Measurements from ENCODE around the gene EIF4G2.

DNA sequence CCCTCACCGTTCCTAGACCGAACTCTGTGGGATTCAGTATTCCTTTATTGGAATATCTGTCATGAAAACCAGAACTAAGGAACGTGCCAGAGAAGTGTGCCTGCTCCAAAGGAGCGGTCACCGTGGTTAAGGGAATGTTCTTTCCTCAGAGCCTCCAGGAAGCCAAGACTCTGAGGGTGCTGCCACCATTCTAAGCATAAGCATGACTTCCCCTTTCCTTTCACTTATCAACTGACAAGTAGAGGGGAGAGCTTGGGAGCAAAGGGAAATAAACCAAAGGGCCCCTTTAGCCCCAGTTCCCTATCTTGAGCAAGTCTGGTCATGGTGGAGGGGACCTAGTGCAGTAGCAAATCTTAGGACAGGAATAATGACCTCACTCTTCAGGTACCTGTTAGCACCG, 30.9 kb downstream of the EIF4G2 start:
- TF ChIP-seq, protein P1, sequence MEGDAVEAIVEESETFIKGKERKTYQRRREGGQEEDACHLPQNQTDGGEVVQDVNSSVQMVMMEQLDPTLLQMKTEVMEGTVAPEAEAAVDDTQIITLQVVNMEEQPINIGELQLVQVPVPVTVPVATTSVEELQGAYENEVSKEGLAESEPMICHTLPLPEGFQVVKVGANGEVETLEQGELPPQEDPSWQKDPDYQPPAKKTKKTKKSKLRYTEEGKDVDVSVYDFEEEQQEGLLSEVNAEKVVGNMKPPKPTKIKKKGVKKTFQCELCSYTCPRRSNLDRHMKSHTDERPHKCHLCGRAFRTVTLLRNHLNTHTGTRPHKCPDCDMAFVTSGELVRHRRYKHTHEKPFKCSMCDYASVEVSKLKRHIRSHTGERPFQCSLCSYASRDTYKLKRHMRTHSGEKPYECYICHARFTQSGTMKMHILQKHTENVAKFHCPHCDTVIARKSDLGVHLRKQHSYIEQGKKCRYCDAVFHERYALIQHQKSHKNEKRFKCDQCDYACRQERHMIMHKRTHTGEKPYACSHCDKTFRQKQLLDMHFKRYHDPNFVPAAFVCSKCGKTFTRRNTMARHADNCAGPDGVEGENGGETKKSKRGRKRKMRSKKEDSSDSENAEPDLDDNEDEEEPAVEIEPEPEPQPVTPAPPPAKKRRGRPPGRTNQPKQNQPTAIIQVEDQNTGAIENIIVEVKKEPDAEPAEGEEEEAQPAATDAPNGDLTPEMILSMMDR (IDR thresholded peaks at IDR 0.05 in 8 of 11, conservative IDR thresholded peaks at IDR 0.05 in 3 of 11) = no peak
- no peak for TF ChIP-seq POLR2A (IDR thresholded peaks at IDR 0.05)

Data from spleen (tissue), 7 donors.